ENCODE measurements around the gene ADCK1. TPM values are rescaled to one million over a fixed set of nuclear protein-coding genes. Genes with fewer than 3 reads are reported as not detected.

The ADCK1 gene
- total and polyA plus RNA-seq, 8 donors: 0.58 to 39.1 (median 4.0) TPM

DNA sequence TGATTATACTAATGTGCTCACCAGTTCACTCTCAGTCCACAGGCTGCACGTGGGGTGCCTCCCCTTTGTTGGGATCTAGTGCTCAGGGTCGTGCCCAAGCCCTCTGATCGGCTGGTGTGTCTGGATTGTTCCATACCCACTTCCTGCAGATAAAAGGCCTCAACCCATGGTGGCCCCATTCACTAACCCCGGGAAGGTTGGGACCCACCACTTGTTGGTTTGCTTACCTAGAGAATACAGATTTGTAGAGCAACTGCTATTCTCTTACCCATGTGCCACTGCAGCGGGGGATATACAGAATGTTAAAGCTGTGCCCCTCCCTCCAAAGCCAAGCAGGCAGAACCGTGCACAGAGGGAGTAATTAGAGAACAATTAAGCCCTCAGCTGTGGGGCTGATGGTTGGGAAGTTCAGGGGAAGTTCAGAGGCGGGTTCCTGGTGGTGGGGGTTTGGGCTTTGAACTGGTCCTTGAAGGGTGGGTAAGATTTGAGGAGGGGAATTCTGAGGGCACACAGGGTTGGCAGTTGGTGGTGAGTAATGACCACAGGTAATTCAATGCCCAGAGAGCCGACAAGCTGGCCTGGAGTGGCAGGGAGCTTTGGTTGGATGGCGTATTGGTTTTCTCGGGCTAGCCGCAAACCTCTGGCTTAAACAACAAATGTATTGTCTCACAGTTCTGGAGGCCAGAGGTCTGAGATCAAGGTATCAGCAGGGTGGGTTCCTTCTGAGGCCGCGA is 68.8 kb downstream of the ADCK1 start:
- no peak for DNase-seq
- peaks cover 0 to 19% (median 5%) of the 10 kb centered on the region in 4 donors for H3K4me1 ChIP-seq
- H3K4me3 ChIP-seq: no peak overlapping the region
- TF ChIP-seq POLR2AphosphoS5 (IDR thresholded peaks at IDR 0.05): no peak
- TF ChIP-seq CTCF (IDR thresholded peaks at IDR 0.05): no peak
- TF ChIP-seq EP300 (IDR thresholded peaks at IDR 0.05): no peak
- TF ChIP-seq POLR2A (IDR thresholded peaks at IDR 0.05): no peak
- WGBS, 5 donors: 79 to 85% (median 84%) methylated on average over 12 to 13 of the region's 13 CpGs
- no peaks in the 10 kb centered on the region for H3K9me3 ChIP-seq
- no peak overlapping the region for H3K27ac ChIP-seq
- peaks cover 0 to 5% (median 0%) of the 10 kb centered on the region in 4 donors for H3K36me3 ChIP-seq
- no peaks in the 10 kb centered on the region for H3K27me3 ChIP-seq
- intact Hi-C loops (cut with DNase I; ENCODE audit: low total_unique reads): loop anchor here (10.0 kb wide), 1 partner anchor 696 kb away; no protein-coding TSS in a partner anchor

DNA sequence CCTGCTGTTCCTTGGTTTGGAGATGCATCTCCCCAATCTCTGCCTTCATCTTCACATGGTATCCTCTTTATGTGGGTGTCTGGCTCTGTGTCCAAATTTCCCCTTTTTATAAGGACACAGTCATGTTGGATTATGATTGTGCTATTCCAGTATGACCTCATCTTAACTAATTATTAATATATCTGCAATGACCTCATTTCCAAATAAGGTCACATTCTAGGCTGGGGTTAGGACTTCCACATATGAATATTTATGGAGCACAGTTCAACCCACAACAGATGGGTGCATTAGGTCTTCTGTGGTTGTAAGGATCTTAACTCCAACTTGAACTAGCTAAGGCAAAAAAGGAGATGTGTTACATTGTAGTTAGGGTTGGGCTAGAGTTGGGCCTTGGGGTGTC is 69.4 kb downstream of the ADCK1 start:
- TF ChIP-seq POLR2AphosphoS5 (IDR thresholded peaks at IDR 0.05) (no peak), EP300 (IDR thresholded peaks at IDR 0.05) (no peak), CTCF (IDR thresholded peaks at IDR 0.05) (no peak), POLR2A (IDR thresholded peaks at IDR 0.05) (no peak)
- no peak for DNase-seq
- intact Hi-C loops (cut with DNase I; ENCODE audit: low total_unique reads): loop anchor here (10.0 kb wide), 1 partner anchor 695 kb away; no protein-coding TSS in a partner anchor
- Histone ChIP-seq H3K27me3 (no peaks in the 10 kb centered on the region), H3K36me3 (peaks cover 0 to 8% (median 0%) of the 10 kb centered on the region in 4 donors), H3K4me3 (no peak overlapping the region), H3K9me3 (no peaks in the 10 kb centered on the region), H3K27ac (no peak overlapping the region), H3K4me1 (peaks cover 0 to 13% (median 2%) of the 10 kb centered on the region in 4 donors)

DNA sequence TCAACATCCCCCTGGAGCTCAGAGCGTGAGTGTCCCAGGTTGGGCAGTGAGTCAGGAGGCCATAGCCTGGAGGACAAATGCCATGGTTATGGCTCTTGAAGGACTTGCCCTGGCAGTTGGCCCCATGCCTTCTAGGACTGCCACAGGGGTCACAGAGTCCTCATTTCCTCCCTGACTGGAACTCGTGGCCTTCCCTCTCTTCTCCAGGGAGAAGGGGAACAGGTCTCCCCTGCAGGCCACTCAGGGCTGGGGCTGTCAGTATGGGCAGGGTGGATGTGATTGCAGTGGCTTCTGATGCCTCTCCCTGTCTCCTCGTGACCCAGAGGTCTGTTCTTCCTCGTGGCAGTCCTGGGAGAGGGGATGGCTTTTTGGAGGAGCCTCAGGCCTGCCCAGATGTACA is 70.7 kb downstream of the ADCK1 start:
- intact Hi-C loops (cut with DNase I; ENCODE audit: low total_unique reads): no loop called here
- WGBS, 5 donors: 74 to 81% (median 77%) methylated on average over 3 to 4 of the region's 4 CpGs
- Histone ChIP-seq H3K36me3 (peaks cover 0 to 8% (median 3%) of the 10 kb centered on the region in 4 donors), H3K27me3 (no peaks in the 10 kb centered on the region), H3K27ac (no peak overlapping the region), H3K9me3 (no peaks in the 10 kb centered on the region), H3K4me1 (peaks cover 0 to 12% (median 2%) of the 10 kb centered on the region in 4 donors), H3K4me3 (no peak overlapping the region)
- no peak for DNase-seq
- no peak for TF ChIP-seq EP300 (IDR thresholded peaks at IDR 0.05)
- TF ChIP-seq POLR2AphosphoS5 (IDR thresholded peaks at IDR 0.05): no peak
- no peak for TF ChIP-seq POLR2A (IDR thresholded peaks at IDR 0.05)
- TF ChIP-seq CTCF (IDR thresholded peaks at IDR 0.05): no peak

- no peak for DNase-seq
- Histone ChIP-seq H3K27me3 (no peaks in the 10 kb centered on the region), H3K9me3 (no peaks in the 10 kb centered on the region), H3K36me3 (peaks cover 0 to 15% (median 4%) of the 10 kb centered on the region in 4 donors), H3K27ac (no peak overlapping the region), H3K4me1 (peaks cover 0 to 12% (median 2%) of the 10 kb centered on the region in 4 donors), H3K4me3 (no peak overlapping the region)
- 86 to 94% (median 88%) methylated on average over 7 to 8 of the region's 8 CpGs for WGBS, 5 donors
- intact Hi-C loops (cut with DNase I; ENCODE audit: low total_unique reads): no loop called here
- TF ChIP-seq CTCF (IDR thresholded peaks at IDR 0.05): no peak
- no peak for TF ChIP-seq EP300 (IDR thresholded peaks at IDR 0.05)
- no peak for TF ChIP-seq POLR2AphosphoS5 (IDR thresholded peaks at IDR 0.05)
- no peak for TF ChIP-seq POLR2A (IDR thresholded peaks at IDR 0.05)
These were observed 72.2 kb downstream of the ADCK1 start for GRCh38 chr14:77872152-77872551.
